GM10266 (cell line): ENCODE measurements around the gene MC4R.
"Not testable (repeated sequence)": the region's sequence is repeated elsewhere in the genome, so short reads cannot be mapped to it uniquely, and the experiment has no call there.

ENCODE experiments used
- DNase-seq: peaks from one replicate; pipeline ENCODE4 v3.0.0; 2012; ENCODE audit errors: extremely low spot score
- TF ChIP-seq, protein P1 (sequence below): IDR thresholded peaks from 2 replicates; pipeline ENCODE4 v1.5.1; 2012; ENCODE audit warnings: mild to moderate bottlenecking, low read depth; ENCODE audit not compliant: control insufficient read depth, insufficient read depth; ENCODE audit errors: missing control alignments

The MC4R gene

DNA sequence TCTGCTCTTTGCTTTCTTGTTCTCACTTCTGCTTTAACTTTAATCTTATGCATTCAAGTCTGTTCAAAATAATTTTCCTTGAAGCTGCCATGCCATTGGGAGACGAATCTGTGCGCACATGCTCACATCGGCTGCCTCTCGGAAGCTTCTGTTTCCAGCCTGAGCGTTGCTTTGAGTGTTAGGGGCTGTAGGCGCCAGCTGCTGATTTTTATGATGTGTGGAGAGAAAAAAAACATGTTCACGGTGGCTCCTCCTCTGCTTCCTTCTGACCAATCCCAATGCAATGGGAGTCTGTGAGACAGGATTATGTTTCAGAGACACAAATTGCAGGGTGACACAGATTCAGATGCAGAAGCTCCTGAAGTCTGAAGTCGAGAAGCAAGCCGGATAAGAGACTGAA, at the start of gene MC4R:
MC4R (minus strand) TSS at position 180 of the 400 bp plus-strand sequence. CDS start 426 bp downstream, outside the sequence.
- TF ChIP-seq, protein P1, sequence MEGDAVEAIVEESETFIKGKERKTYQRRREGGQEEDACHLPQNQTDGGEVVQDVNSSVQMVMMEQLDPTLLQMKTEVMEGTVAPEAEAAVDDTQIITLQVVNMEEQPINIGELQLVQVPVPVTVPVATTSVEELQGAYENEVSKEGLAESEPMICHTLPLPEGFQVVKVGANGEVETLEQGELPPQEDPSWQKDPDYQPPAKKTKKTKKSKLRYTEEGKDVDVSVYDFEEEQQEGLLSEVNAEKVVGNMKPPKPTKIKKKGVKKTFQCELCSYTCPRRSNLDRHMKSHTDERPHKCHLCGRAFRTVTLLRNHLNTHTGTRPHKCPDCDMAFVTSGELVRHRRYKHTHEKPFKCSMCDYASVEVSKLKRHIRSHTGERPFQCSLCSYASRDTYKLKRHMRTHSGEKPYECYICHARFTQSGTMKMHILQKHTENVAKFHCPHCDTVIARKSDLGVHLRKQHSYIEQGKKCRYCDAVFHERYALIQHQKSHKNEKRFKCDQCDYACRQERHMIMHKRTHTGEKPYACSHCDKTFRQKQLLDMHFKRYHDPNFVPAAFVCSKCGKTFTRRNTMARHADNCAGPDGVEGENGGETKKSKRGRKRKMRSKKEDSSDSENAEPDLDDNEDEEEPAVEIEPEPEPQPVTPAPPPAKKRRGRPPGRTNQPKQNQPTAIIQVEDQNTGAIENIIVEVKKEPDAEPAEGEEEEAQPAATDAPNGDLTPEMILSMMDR = no peak
- no peak for DNase-seq

DNA sequence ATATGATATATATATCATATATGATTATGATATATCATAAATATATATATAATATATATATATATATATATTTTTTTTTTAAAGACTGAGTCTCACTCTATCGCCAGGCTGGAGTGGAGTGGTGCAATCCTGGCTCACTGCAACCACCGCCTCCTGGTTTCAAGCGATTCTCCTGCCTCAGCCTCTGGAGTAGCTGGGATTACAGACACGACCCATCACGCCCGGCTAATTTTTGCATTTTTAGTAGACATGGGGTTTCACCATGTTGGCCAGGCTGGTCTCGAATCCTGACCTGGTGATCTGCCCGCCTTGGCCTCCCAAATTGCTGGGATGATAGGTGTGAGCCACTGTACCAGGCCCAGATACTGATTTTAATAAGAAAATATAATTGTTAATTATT, 49.7 kb upstream of the MC4R start:
- not testable (repeated sequence) for DNase-seq

DNA sequence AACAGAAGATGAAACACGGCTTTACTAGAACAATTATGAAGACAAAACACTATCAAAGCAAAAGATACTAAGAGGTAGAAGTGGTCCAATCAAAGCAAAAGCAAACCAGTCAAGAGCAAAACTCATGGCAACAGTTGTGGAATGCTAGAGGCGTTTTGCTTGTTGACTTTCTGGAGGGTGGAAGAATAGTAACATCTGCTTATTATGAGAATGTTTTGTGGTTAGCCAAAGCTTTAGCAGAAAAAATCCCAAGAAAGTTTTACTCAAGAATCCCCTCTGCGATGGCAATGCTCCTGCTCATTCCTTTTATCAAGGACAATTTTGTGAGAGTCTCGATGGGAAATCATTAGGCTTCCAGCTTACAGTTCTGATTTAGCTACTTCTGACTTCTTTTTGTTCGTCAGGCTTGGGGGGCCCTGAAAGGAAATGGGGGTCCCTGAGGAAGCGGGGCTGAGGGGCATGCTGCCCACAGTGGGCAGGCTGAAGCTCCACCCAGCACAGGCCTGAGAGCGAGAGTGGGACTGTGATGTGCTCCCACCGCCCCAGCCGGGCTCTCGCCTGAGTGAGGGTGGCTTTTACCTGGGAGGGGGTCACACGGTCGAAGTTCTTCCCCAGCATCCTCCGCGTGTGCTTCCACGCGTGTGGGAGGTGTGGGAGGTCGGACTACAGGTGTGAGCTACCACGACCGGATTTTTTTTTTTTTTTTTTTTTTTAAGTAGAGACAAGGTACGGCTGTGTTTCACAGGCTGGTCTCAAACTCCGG, 49.0 kb upstream of the MC4R start:
- TF ChIP-seq, protein P1 = no peak
- no peak for DNase-seq

DNA sequence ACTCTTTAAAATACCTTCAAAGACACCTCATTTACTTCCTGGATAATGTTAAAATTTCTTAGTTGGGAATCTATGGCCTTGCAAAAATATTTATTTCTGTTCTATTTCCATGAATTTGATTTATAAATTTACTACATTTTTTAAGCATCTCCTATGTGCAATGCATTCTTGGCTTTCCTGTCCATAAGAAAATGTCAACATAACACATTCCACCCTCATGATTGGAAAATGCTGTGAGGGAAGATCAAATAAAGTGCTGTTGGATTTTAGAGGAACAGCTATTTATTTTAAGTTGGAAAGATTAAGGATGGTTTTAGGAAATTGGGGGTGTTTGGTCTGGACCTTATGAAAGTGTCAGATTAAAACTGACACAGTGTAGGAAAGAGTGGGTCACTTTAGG, 45.4 kb upstream of the MC4R start:
- TF ChIP-seq, protein P1 = no peak
- DNase-seq = no peak

DNA sequence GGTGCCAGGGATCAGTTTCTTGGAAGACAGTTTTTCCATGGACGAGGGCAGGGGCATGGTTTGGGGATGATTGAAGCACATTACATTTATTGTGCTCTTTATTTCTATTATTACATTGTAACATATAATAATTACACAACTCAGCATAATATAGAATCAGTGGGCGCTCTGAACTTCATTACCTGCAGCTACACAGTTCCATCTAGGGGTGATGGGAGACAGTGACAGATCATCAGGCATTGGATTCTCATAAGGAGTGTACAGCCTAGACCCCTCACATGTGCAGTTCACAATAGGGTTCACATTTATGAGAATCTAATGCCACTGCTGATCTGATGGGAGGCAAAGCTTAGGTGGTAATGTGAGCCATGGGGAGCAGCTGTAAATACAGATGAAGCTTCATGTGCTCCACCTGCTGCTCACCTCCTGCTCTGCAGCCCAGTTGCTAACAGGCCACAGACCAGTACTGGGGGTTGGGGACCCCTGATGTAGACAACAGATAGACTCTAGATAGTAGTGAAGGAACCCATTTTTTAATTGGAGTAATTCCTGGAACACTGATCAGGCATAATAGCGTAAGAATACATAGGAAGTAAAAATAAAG, 41.5 kb upstream of the MC4R start:
- no peak for DNase-seq

DNA sequence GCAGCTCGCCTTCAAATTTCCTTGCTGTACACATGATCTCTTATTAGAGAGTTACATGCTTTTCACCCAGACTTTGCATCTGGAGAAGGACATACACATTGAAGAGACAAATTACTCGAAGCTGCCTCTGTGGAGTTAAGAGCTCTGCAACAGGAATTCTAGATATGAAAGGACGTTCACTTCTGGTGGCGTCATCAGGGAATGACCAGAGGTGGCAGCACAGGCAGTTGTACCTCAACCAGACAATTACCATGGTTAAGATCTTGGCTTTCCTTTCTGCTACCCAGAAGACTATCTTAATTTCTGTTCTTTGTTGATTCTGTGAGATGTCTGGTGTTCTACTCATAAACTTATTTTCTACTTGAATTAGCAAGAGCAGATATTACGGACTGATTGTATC, 39.1 kb upstream of the MC4R start:
- TF ChIP-seq, protein P1 = peak; percentile 3
- DNase-seq = no peak

More for the DNA sequence above, 41.5 kb upstream of the MC4R start:
- TF ChIP-seq, protein P1 = peak; percentile 53

GRCh38 chr18:60406721-60407120, 34.1 kb upstream of the MC4R start:
- DNase-seq = no peak
- TF ChIP-seq, protein P1 = no peak

DNA sequence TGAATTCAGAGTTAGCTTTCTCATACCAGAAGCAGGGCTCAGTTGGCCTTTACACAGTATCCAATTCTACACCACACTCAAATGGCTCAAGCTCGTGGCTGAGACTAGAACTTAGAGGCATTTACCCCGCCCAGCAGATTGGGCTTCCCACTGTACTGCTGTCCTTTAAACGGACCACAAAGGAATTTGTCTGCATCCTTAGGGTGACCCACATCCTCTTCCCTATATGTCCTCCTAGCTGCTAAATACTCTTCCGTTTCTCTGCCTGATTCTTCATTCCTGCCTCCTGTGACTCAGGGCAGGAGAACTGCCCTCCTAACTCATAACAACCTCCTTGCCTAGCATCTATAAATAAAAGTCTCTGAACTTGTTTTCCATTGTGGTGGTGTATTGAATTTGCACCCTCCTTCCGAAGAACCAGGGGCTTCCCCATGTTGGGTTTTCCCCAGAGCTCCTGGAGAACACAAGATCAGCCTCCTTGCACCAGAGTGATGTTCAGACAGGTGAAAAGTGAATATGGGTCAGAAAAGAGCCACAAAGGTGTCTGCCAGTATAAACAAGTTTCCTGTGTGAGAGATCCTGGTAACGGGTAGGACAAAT, 32.0 kb upstream of the MC4R start:
- no peak for DNase-seq
- TF ChIP-seq, protein P1 = no peak
